GM10248 (cell line): Measurements from ENCODE around the gene HNRNPUL1.

Experiments used
- CTCF ChIA-PET: fragments of 300-600 bp; sonication (Branson Sonifier 250); formaldehyde crosslinking; extraction: SDS; loops from one replicate; lab custom pipeline; 2021; ENCODE audit warnings: antibody characterized with exemption; lab: Yijun Ruan, JAX
- POLR2A ChIA-PET: fragments of 350-650 bp; sonication (Branson Sonifier 250); formaldehyde crosslinking; extraction: SDS; loops from one replicate; lab custom pipeline; 2020; ENCODE audit warnings: antibody characterized with exemption; lab: Yijun Ruan, JAX
- DNase-seq: peaks from one replicate; pipeline ENCODE4 v3.0.0; 2012; ENCODE audit errors: extremely low spot score
- TF ChIP-seq, protein P1 (sequence below): IDR thresholded peaks from 2 replicates; pipeline ENCODE4 v1.5.1; 2012; ENCODE audit warnings: mild to moderate bottlenecking, low read depth; ENCODE audit errors: extremely low read depth, missing control alignments, control extremely low read depth

HNRNPUL1 gene

DNA sequence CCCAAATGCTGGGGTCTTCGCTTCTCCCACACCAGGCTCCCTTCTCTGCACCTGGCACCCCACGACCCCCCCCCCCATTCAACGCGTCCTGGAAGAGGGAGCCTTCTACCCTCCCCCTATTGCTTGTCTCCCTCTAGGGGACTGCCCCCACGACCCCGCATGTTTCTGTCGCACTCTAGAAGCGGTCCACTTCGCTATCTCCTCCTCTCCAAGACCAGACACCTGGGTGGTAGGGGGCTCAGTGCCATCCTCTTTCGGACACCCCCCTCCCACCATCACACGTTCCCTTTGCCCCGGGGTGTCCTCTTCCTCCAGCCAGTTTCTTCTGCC, 88.1 kb downstream of the HNRNPUL1 start:
- ChIA-PET POLR2A (interaction anchor here (0.6 to 3.2 kb wide), 4 partner anchors 12 to 148 kb away, joined by 3 to 25 read pairs (median 4); partner anchors contain the start of gene B9D2), CTCF (interaction anchor here (1.0 to 6.7 kb wide), 20 partner anchors 8 to 573 kb away, joined by 3 to 68 read pairs (median 6); partner anchors contain the start of genes B9D2 and CCDC97)
- DNase-seq: no peak
- TF ChIP-seq, protein P1, sequence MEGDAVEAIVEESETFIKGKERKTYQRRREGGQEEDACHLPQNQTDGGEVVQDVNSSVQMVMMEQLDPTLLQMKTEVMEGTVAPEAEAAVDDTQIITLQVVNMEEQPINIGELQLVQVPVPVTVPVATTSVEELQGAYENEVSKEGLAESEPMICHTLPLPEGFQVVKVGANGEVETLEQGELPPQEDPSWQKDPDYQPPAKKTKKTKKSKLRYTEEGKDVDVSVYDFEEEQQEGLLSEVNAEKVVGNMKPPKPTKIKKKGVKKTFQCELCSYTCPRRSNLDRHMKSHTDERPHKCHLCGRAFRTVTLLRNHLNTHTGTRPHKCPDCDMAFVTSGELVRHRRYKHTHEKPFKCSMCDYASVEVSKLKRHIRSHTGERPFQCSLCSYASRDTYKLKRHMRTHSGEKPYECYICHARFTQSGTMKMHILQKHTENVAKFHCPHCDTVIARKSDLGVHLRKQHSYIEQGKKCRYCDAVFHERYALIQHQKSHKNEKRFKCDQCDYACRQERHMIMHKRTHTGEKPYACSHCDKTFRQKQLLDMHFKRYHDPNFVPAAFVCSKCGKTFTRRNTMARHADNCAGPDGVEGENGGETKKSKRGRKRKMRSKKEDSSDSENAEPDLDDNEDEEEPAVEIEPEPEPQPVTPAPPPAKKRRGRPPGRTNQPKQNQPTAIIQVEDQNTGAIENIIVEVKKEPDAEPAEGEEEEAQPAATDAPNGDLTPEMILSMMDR: no peak

DNA sequence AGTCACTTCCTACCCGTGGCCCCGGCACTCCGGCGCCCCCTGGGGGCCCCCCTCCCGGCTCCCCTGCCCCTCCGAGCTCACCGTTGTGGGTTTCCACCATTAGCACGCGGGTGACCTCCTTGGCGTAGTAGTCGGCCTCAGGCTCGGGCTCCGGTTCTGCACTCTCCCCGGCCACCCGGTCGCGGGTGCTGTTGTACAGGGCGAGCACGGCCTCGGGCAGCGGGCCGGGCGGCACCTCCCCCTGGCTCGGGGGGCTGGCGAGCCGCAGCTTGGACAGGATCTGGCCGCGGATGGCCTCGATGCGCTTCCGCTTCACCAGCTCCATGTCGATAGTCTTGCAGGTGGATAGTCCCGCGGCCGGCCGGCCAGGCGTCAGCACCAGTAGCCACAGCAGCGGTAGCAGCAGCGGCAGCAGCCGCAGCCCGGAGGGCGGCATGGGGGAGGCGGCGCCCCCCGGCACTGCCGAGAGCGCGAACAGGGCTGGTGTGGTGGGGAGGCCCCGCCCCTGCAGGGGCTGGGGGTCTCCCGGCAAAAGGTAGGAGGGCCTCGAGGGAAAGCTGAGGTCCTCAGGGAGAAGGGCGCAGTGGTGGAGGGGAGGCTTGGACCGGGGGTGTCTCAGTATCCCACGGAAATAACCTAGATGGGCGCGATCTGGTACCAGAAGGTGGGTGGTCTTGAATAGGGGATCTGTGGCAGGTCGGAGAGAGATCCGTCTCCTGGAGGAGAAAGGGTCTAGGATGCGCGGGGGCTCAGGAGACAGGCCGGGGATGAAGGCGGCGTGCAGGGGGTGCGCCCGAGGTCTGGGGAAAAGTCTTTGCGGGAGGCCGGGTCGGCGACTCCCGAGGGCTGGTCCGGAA, 88.7 kb downstream of the HNRNPUL1 start:
- ChIA-PET POLR2A (interaction anchor here (0.6 to 3.2 kb wide), 5 partner anchors 12 to 179 kb away, joined by 3 to 25 read pairs (median 3); partner anchors contain the start of gene B9D2), CTCF (interaction anchor here (1.0 to 6.7 kb wide), 20 partner anchors 9 to 573 kb away, joined by 3 to 68 read pairs (median 6); partner anchors contain the start of genes B9D2, CCDC97 and ERICH4)
- DNase-seq: peak; percentile 82
- TF ChIP-seq, protein P1: peak; percentile 51

DNA sequence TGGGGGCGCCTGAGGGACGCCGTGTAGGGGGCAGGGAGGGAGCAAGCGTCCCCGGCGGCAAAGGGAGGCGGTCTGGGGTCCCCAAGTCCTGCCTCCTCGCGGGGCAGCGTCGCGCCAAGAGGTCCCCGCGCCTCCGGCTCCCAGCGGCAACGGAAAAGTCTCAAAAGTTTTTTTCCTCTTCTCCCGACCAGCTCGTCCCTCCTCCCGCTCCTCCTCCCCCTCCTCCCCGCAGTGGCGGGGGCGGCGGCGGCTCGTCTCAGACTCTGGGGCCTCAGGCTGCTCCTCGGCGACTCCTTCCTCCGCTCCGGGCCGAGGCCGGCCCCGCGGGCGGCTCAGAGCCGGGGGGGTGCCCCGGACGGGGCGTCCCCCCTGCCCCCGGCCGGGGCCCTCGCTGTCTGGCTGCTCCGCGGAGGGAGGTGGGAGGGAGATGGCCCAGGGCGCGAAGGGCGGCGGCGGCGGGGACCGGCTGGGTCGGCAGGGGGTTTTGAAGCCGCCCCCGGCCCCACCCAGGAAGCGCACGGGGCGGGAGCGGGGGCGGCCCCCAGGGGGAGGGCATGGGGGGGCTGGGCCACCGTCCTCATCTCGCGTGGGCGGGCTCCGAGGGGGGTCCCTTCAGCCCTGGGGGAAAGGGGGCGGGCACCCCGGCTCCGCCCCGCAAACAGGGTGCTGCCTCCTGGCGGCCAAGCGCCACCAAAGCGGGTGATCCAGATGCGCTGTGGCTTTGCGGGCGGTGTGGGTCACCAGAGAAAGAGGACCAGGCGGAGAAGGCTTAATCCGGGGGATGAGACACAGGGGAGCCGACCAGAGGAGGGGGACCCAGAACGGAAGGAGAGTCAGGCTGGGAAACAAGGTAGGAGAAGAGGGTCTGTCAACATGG, 89.5 kb downstream of the HNRNPUL1 start, which contains the start of gene TGFB1:
Gene TGFB1 (minus strand): TSS at position 457 of the 877 bp plus-strand sequence. CDS start 878 bp downstream, outside the sequence.
- CTCF ChIA-PET: interaction anchor here (1.2 to 6.7 kb wide), 15 partner anchors 10 to 574 kb away, joined by 3 to 68 read pairs (median 7); partner anchors contain the start of genes B9D2, CCDC97 and ERICH4
- peak; percentile 97 for DNase-seq
- POLR2A ChIA-PET: interaction anchor here (1.0 to 3.2 kb wide), 2 partner anchors 11 to 178 kb away, joined by 3 to 25 read pairs; partner anchors contain the start of gene B9D2
- TF ChIP-seq, protein P1: peak; percentile 90

DNA sequence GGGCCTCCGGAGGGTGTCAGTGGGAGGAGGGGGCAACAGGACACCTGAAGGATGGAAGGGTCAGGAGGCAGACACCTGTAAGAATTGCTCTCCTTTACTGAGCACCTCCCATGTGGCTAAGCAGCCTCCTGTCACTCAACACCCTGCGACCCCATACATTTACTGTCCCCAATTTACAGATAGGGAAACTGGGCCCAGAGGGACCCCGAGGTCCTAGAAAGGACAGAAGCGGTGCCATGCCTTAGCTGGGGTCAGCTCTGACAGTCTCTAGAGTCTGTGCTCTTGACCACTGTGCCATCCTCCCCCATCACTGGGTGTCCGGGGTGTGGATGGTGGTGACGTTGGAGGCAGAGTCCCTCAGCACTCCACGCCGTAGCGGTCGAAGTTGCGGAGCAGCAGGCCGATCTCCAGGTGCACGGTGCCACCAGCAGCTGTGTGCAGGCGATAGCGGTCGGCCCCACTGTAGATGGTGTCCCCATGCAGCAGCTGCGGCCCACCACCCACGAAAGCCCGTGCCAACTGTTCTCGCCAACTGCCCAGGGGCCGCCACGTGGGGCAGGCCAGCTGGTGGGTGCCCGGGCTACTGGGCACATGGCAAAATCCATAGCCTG, 90.3 kb downstream of the HNRNPUL1 start:
- no peak for DNase-seq
- POLR2A ChIA-PET: no interaction called here
- TF ChIP-seq, protein P1: no peak
- CTCF ChIA-PET: interaction anchor here (0.9 to 6.7 kb wide), 5 partner anchors 8 to 56 kb away, joined by 3 to 68 read pairs (median 3); partner anchors contain the start of gene B9D2

DNA sequence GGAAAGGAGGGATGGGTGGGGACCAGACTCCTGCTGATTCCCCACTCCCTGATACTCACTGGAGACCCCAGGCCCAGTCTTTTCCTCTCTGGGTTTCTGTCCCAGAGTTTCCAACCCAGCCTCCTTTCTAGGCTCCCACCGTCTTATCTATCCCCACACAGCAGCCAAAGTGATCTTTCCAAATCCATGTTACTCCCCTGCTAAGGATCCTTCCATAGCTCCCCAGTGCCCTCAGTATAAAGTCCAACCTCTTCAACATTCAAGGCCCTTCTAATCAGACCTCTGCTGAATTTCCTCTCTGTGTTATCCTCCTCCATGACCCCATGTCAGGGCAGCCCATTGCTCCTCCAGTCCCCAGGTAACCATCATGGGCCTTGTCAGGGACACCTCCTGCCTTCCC, 90.9 kb downstream of the HNRNPUL1 start:
- POLR2A ChIA-PET: interaction anchor here (1.2 kb wide), 1 partner anchor 9 kb away, joined by 4 read pairs; the partner anchor contains the start of gene B9D2
- CTCF ChIA-PET: interaction anchor here (0.8 to 6.7 kb wide), 8 partner anchors 9 to 57 kb away, joined by 3 to 68 read pairs (median 3); partner anchors contain the start of gene B9D2
- TF ChIP-seq, protein P1: no peak
- no peak for DNase-seq
